GM12878 (cell line): ENCODE data around the gene CMSS1. TPM values are rescaled to one million over a fixed set of nuclear protein-coding genes. Genes with fewer than 3 reads are reported as not detected.

Experiments
- ATAC-seq: fragments of 200-7000 bp; cut with Tn5 transposase; 3 replicates; pipeline ENCODE4 v1.9.1; 2020; ENCODE audit warnings: mild to moderate bottlenecking, moderate library complexity
- BruUV-seq: library from RNA; stranded (reverse); fragments of 400-500 nt; replicated peaks from 2 replicates; lab custom pipeline; 2021; lab: Mats Ljungman, UMichigan
- CTCF ChIA-PET: fragments of 300-600 bp; sonication (Branson Sonifier 250); formaldehyde crosslinking; extraction: SDS; loops from one replicate; lab custom pipeline; 2021; ENCODE audit warnings: inconsistent platforms; lab: Yijun Ruan, JAX
- POLR2A ChIA-PET: fragments of 350-600 bp; formaldehyde crosslinking; extraction: SDS; loops from one replicate; lab custom pipeline; 2021; ENCODE audit warnings: inconsistent platforms; lab: Charles Lee
- RAD21 ChIA-PET: fragments of 300-600 bp; sonication (Branson Sonifier 250); formaldehyde crosslinking; loops from one replicate; lab custom pipeline; 2023; ENCODE audit warnings: antibody characterized with exemption; ENCODE audit not compliant: unreplicated experiment; lab: Charles Lee
- SMC1A ChIA-PET: fragments of 300-600 bp; sonication (Branson Sonifier 250); formaldehyde crosslinking; loops from one replicate; lab custom pipeline; 2023; ENCODE audit not compliant: unreplicated experiment, uncharacterized antibody; lab: Charles Lee
- DNase-seq: peaks from one replicate; pipeline ENCODE4 v3.0.0-alpha.2; 2011; ENCODE audit warnings: low read depth, low spot score
- FAIRE-seq: peaks from 3 replicates; lab custom pipeline; 2011; peaks lifted over from hg19 to GRCh38; lab: Jason Lieb, UNC
- H2AFZ ChIP-seq: 2 replicates; pipeline ENCODE4 v1.6.0; 2011; ENCODE audit warnings: low read depth, low read length, control low read depth; ENCODE audit not compliant: control insufficient read depth
- H3K27ac ChIP-seq: 2 replicates; pipeline ENCODE4 v1.5.1; 2011; ENCODE audit warnings: control low read depth; ENCODE audit not compliant: control insufficient read depth, insufficient read depth
- H3K27me3 ChIP-seq, 2 experiments: replicated peaks in 1 of 2; 2 replicates each; pipeline versions ENCODE4 v1.6.0 to v1.6.1; 2011; ENCODE audit warnings: low read length in 1 of 2; ENCODE audit not compliant: control insufficient read depth in 2 of 2, insufficient read depth in 2 of 2
- H3K36me3 ChIP-seq, 2 experiments: 2 replicates each; pipeline ENCODE4 v1.5.1; 2011; ENCODE audit warnings: low read length in 1 of 2; ENCODE audit not compliant: control insufficient read depth in 2 of 2, insufficient read depth in 2 of 2
- H3K4me1 ChIP-seq: 2 replicates; pipeline ENCODE4 v1.6.1; 2011; ENCODE audit warnings: mild to moderate bottlenecking, low read length, moderate library complexity, mixed read lengths; ENCODE audit not compliant: control insufficient read depth, insufficient read depth
- H3K4me2 ChIP-seq: 2 replicates; pipeline ENCODE4 v1.6.0; 2011; ENCODE audit warnings: control low read depth; ENCODE audit not compliant: control insufficient read depth, insufficient read depth
- H3K4me3 ChIP-seq: fragments of 200-600 bp; sonication (generic); 2 replicates; pipeline ENCODE4 v1.5.1; 2016
- H3K79me2 ChIP-seq: 2 replicates; pipeline ENCODE4 v1.6.0; 2011; ENCODE audit warnings: low read length; ENCODE audit not compliant: control insufficient read depth, insufficient read depth
- H3K9ac ChIP-seq: 2 replicates; pipeline ENCODE4 v1.8.0; 2011; ENCODE audit warnings: low read length, control low read depth, mixed read lengths; ENCODE audit not compliant: control insufficient read depth, insufficient read depth
- H3K9me3 ChIP-seq: replicated peaks from 3 replicates; pipeline ENCODE4 v1.5.1; 2011; ENCODE audit warnings: mild to moderate bottlenecking, low read length; ENCODE audit not compliant: control insufficient read depth, insufficient read depth
- H4K20me1 ChIP-seq: 2 replicates; pipeline ENCODE4 v1.6.0; 2011; ENCODE audit not compliant: control insufficient read depth, insufficient read depth
- EGR1 ChIP-seq, 2 experiments: IDR thresholded peaks; 1 replicate in 1 of 2; 2 replicates in 1 of 2; pipeline ENCODE4 v1.6.1; 2011 to 2012; ENCODE audit warnings: low read depth in 2 of 2, low read length in 2 of 2, borderline replicate concordance in 1 of 2, mild to moderate bottlenecking in 1 of 2, moderate library complexity in 1 of 2
- HDAC2 ChIP-seq: fragments of 200-600 bp; sonication (generic); IDR thresholded peaks from 2 replicates; pipeline ENCODE4 v1.6.1; 2017
- NFYA ChIP-seq: IDR thresholded peaks from 2 replicates; pipeline ENCODE4 v1.6.1; 2011; ENCODE audit warnings: low read depth, mild to moderate bottlenecking, low read length, improper control_type of control experiment, borderline replicate concordance
- RELA ChIP-seq: fragments of 450-650 bp; IDR thresholded peaks from 2 replicates; pipeline ENCODE4 v1.8.0; 2014; ENCODE audit warnings: borderline replicate concordance; ENCODE audit not compliant: partially characterized antibody
- SKIL ChIP-seq: fragments of 450-650 bp; IDR thresholded peaks from 2 replicates; pipeline ENCODE4 v1.6.1; 2017; ENCODE audit warnings: mild to moderate bottlenecking, low read depth, inconsistent platforms; ENCODE audit not compliant: poor library complexity, severe bottlenecking
- SMC3 ChIP-seq: IDR thresholded peaks from 2 replicates; pipeline ENCODE4 v1.6.1; 2011; ENCODE audit warnings: low read length, improper control_type of control experiment, borderline replicate concordance
- TBL1XR1 ChIP-seq: IDR thresholded peaks from 2 replicates; pipeline ENCODE4 v1.6.1; 2012; ENCODE audit warnings: low read depth, low read length, improper control_type of control experiment
- ZBTB33 ChIP-seq: fragments of 450-650 bp; IDR thresholded peaks from 2 replicates; pipeline ENCODE4 v1.6.1; 2017; ENCODE audit warnings: mild to moderate bottlenecking
- ZNF274 ChIP-seq: IDR thresholded peaks from one replicate; pipeline ENCODE4 v1.8.0; 2011; ENCODE audit not compliant: insufficient read length, insufficient read depth
- ZNF592 ChIP-seq: fragments of 450-650 bp; IDR thresholded peaks from 2 replicates; pipeline ENCODE4 v1.6.1; 2017; ENCODE audit warnings: mild to moderate bottlenecking, moderate library complexity
- WGBS: methylation state at CpG from one replicate; pipeline ENCODE4 v1.1.6; 2016; ENCODE audit warnings: low lambda C conversion rate; ENCODE audit not compliant: insufficient replicate concordance, insufficient coverage; ENCODE audit errors: missing lambda C conversion rate; 5-methylcytosine and 5-hydroxymethylcytosine counted together
- in situ Hi-C: fragments of 300-500 bp; cut with MboI; formaldehyde crosslinking; loops from 9 replicates; pipeline ENCODE4 v1.14.3; 2018; ENCODE audit warnings: mixed read lengths
- intact Hi-C: fragments of 100-400 bp; cut with micrococcal nuclease; formaldehyde crosslinking; loops from one replicate; pipeline ENCODE4 v1.14.2; 2022; ENCODE audit not compliant: unreplicated experiment
- polyA plus RNA-seq, 11 experiments: library from polyadenylated mRNA; depleted of rRNA in 4 of 11; unstranded in 6 of 11; stranded (reverse) in 5 of 11; fragments of >200 nt; fragmentation: Nextera tagmentation in 4 of 11; fragmentation: Illumina TruSeq in 1 of 11; extraction: Ambion mirVana in 4 of 11; extraction: Trizol in 1 of 11; gene quantifications; 1 replicate in 1 of 11; 2 replicates in 10 of 11; pipeline versions ENCODE4 v1.2.1 to v1.2.3, GENCODE V29; 2011 to 2016; ENCODE audit warnings: inconsistent platforms in 2 of 11, missing spikeins in 2 of 11, low read depth in 1 of 11
- total RNA-seq, 4 experiments: library from RNA; depleted of rRNA in 3 of 4; stranded (reverse); fragments of >200 nt in 3 of 4; fragmentation: Illumina TruSeq in 1 of 4; extraction: Trizol in 1 of 4; gene quantifications; 2 replicates each; pipeline versions ENCODE4 v1.2.1 to v1.2.3, GENCODE V29; 2013 to 2021

The CMSS1 gene
- total and polyA plus RNA-seq, 10 of the 15 experiments (the other 5 are each of a cell fraction or from before 2014, with no cell fraction given): 31.0 to 118 (median 70.1) TPM

GRCh38 chr3:100088735-100089368, 271.2 kb downstream of the CMSS1 start:
- ChIA-PET RAD21 (interaction anchor here (0.8 to 1.2 kb wide), 4 partner anchors 15 to 245 kb away, joined by 3 to 4 read pairs (median 3); no protein-coding TSS in a partner anchor), CTCF (interaction anchor here (0.9 to 3.8 kb wide), 11 partner anchors 9 to 257 kb away, joined by 3 to 26 read pairs (median 8); no protein-coding TSS in a partner anchor), SMC1A (interaction anchor here (0.5 to 4.2 kb wide), 8 partner anchors 9 to 257 kb away, joined by 4 to 31 read pairs (median 8); no protein-coding TSS in a partner anchor), POLR2A (interaction anchor here (0.6 kb wide), 1 partner anchor 76 kb away, joined by 3 read pairs; no protein-coding TSS in a partner anchor)
- Histone ChIP-seq H3K79me2 (no peaks in the 10 kb centered on the region), H3K27ac (no peak overlapping the region), H3K4me3 (no peak overlapping the region), H3K9ac (no peak overlapping the region), H3K36me3 (no peaks in the 10 kb centered on the region), H2AFZ (no peak overlapping the region), H3K27me3 (no peaks in the 10 kb centered on the region), H3K9me3 (no peaks in the 10 kb centered on the region), H4K20me1 (no peaks in the 10 kb centered on the region), H3K4me1 (peaks cover 18% of the 10 kb centered on the region), H3K4me2 (no peak overlapping the region)
- FAIRE-seq: no peak
- no TSS peak for BruUV-seq
- DNase-seq: no peak
- intact Hi-C loops: no loop called here
- 98% methylated on average over 2 of the region's 2 CpGs for WGBS
- in situ Hi-C loops: no loop called here
- no peak for ATAC-seq
- no peak for TF ChIP-seq NFYA
- no peak for TF ChIP-seq RELA
- no peak for TF ChIP-seq SMC3
- TF ChIP-seq HDAC2: no peak
- TF ChIP-seq EGR1 (IDR thresholded peaks at IDR 0.05; ENCODE audit: borderline replicate concordance in 1 of 2, low read depth in 2 of 2, low read length in 2 of 2): no peak
- TF ChIP-seq ZNF274: no peak
- no peak for TF ChIP-seq ZBTB33
- TF ChIP-seq SKIL: no peak
- no peak for TF ChIP-seq TBL1XR1
- no peak for TF ChIP-seq ZNF592
